DMS 273 (cell line): ENCODE results near the gene HMCN2.
A peak's percentile ranks its signal among the peaks of the same experiment; 100 is the strongest.

Experiments
- DNase-seq: peaks from one replicate; lab custom pipeline; 2025; ENCODE audit not compliant: unreplicated experiment; lab: John Stamatoyannopoulos, UW

Gene HMCN2

GRCh38 chr9:130445268-130445983, 179.9 kb downstream of the HMCN2 start:
- DNase-seq = peak; percentile 89

GRCh38 chr9:130446101-130446861, 180.7 kb downstream of the HMCN2 start:
- peak; percentile 94 for DNase-seq

- DNase-seq = peak; percentile 46
These were observed 181.7 kb downstream of the HMCN2 start for GRCh38 chr9:130447193-130447816.

- peak; percentile 82 for DNase-seq
These were observed 182.6 kb downstream of the HMCN2 start for GRCh38 chr9:130448035-130448624.

- no peak for DNase-seq
These were observed 183.4 kb downstream of the HMCN2 start for GRCh38 chr9:130448771-130449603.

GRCh38 chr9:130450344-130451003, 184.9 kb downstream of the HMCN2 start:
- DNase-seq = peak; percentile 32

GRCh38 chr9:130451004-130451390, 185.4 kb downstream of the HMCN2 start:
- DNase-seq = no peak

- DNase-seq = peak; percentile 93
These were observed 186.2 kb downstream of the HMCN2 start for GRCh38 chr9:130451509-130452388.

GRCh38 chr9:130452835-130453234, 187.3 kb downstream of the HMCN2 start:
- DNase-seq = no peak

- peak; percentile 67 for DNase-seq
These were observed 187.9 kb downstream of the HMCN2 start for GRCh38 chr9:130453487-130453886.

GRCh38 chr9:130454096-130454811, 188.7 kb downstream of the HMCN2 start:
- no peak for DNase-seq

- DNase-seq = no peak
These were observed 189.3 kb downstream of the HMCN2 start for GRCh38 chr9:130454812-130455325.

- DNase-seq = no peak
These were observed 192.7 kb downstream of the HMCN2 start for GRCh38 chr9:130458027-130458803.

GRCh38 chr9:130458804-130459067, 193.2 kb downstream of the HMCN2 start:
- no peak for DNase-seq

- DNase-seq = no peak
These were observed 193.6 kb downstream of the HMCN2 start for GRCh38 chr9:130459151-130459550.

GRCh38 chr9:130459941-130460669, 194.5 kb downstream of the HMCN2 start:
- no peak for DNase-seq

GRCh38 chr9:130461218-130461630, 195.7 kb downstream of the HMCN2 start:
- DNase-seq = peak; percentile 90
